ENCODE measurements around the gene H2AZ1.
A peak's percentile ranks its signal among the peaks of the same experiment; 100 is the strongest.
"Not testable (repeated sequence)": the region's sequence is repeated elsewhere in the genome, so short reads cannot be mapped to it uniquely, and the experiment has no call there.

Gene H2AZ1

DNA sequence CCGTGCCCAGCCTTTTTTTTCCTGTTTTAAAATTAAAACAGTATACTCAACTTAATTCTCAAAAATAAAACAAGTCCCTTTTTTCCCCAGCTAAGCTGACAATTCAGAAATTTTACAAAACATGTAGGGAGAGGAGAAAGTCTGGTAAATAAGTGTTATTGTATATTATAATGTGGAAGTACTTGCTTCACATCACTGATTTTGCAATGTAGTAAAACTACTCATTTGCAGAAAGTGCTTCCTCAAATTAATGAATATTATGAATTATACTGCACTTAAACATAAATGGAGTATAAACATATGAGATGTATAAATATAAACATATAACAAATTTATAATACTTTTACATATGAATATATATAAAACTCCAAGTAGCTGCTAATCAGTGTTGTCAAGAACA, 11.6 kb upstream of the H2AZ1 start:
- Histone ChIP-seq H3K23ac (ENCODE audit: low read depth, low read length, poor library complexity) (no peak overlapping the region), H3K4me3 (ENCODE audit: low read length in 2 of 2) (no peak overlapping the region), H3K4me1 (ENCODE audit: control insufficient read depth in 2 of 2, insufficient read depth in 1 of 2, low read depth in 1 of 2, low read length in 2 of 2) (no peaks in the 10 kb centered on the region), H2BK120ac (ENCODE audit: low read depth, low read length) (no peak overlapping the region), H2AFZ (ENCODE audit: low read length) (no peak overlapping the region), H3K27me3 (ENCODE audit: control insufficient read depth in 3 of 3, insufficient read depth in 3 of 3, low read depth in 1 of 3, low read length in 3 of 3) (no peaks in the 10 kb centered on the region), H3K4me2 (ENCODE audit: insufficient read depth, low read length, poor library complexity, severe bottlenecking) (no peak overlapping the region), H3K36me3 (replicated peaks in 1 of 2; ENCODE audit: control insufficient read depth in 2 of 2, insufficient read depth in 2 of 2, low read length in 2 of 2) (no peaks in the 10 kb centered on the region), H3K9me3 (replicated peaks in 1 of 2; ENCODE audit: control insufficient read depth in 2 of 2, insufficient read depth in 1 of 2, low read depth in 1 of 2, low read length in 2 of 2) (no peaks in the 10 kb centered on the region), H3K4ac (ENCODE audit: low read length) (no peak overlapping the region), H3K27ac (replicated peaks; ENCODE audit: low read length) (no peak overlapping the region), H4K8ac (ENCODE audit: low read depth, low read length) (no peak overlapping the region), H2BK12ac (ENCODE audit: low read length) (no peak overlapping the region), H2AK5ac (ENCODE audit: low read depth, low read length) (no peak overlapping the region), H3K14ac (ENCODE audit: low read length) (no peak overlapping the region), H3K9ac (ENCODE audit: low read depth, low read length, poor library complexity) (no peak overlapping the region), H4K91ac (ENCODE audit: low read depth, low read length, poor library complexity) (no peak overlapping the region), H2BK15ac (ENCODE audit: low read length) (no peak overlapping the region), H3K79me1 (ENCODE audit: low read depth, low read length) (no peaks in the 10 kb centered on the region), H3K18ac (ENCODE audit: low read length) (no peak overlapping the region), H2BK5ac (ENCODE audit: low read length) (no peak overlapping the region)
- no peak for DNase-seq (ENCODE audit: low spot score)
- WGBS, 2 donors (ENCODE audit: extremely low coverage in 2 of 2, insufficient read length in 2 of 2, insufficient replicate concordance in 1 of 2) = no CpG with 5 or more reads among the region's 1 CpG

DNA sequence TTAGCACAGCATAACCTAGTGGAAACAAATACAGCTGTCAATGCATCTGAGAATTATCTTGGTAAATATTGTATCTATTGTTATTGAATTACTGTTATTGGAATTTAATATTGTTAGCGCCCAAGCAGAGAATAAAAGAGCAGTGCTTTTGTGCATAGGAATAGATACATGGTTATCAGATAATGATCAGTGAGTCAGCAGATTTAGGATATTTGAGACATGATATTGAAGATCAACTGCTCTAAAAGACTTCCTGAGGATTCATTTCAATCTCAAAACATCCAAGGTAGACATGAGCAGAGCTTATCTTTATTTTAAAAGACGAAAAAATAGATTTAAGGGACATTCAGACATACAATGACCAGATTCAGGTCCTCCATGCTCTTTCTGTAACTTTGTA, 10.6 kb upstream of the H2AZ1 start:
- no CpG with 5 or more reads among the region's 2 CpGs for WGBS, 2 donors (ENCODE audit: extremely low coverage in 2 of 2, insufficient read length in 2 of 2, insufficient replicate concordance in 1 of 2)
- no peak overlapping the region for H2BK120ac ChIP-seq (ENCODE audit: low read depth, low read length)
- H3K27ac ChIP-seq (replicated peaks; ENCODE audit: low read length) = no peak overlapping the region
- H4K8ac ChIP-seq (ENCODE audit: low read depth, low read length) = no peak overlapping the region
- H2AFZ ChIP-seq (ENCODE audit: low read length) = no peak overlapping the region
- no peaks in the 10 kb centered on the region for H3K4me1 ChIP-seq (ENCODE audit: control insufficient read depth in 2 of 2, insufficient read depth in 1 of 2, low read depth in 1 of 2, low read length in 2 of 2)
- H2BK15ac ChIP-seq (ENCODE audit: low read length) = no peak overlapping the region
- H4K91ac ChIP-seq (ENCODE audit: low read depth, low read length, poor library complexity) = no peak overlapping the region
- no peak overlapping the region for H3K4me2 ChIP-seq (ENCODE audit: insufficient read depth, low read length, poor library complexity, severe bottlenecking)
- H3K4me3 ChIP-seq (ENCODE audit: low read length in 2 of 2) = no peak overlapping the region
- no peak overlapping the region for H3K23ac ChIP-seq (ENCODE audit: low read depth, low read length, poor library complexity)
- no peaks in the 10 kb centered on the region for H3K27me3 ChIP-seq (ENCODE audit: control insufficient read depth in 3 of 3, insufficient read depth in 3 of 3, low read depth in 1 of 3, low read length in 3 of 3)
- no peak overlapping the region for H2AK5ac ChIP-seq (ENCODE audit: low read depth, low read length)
- no peak overlapping the region for H3K9ac ChIP-seq (ENCODE audit: low read depth, low read length, poor library complexity)
- no peak overlapping the region for H3K14ac ChIP-seq (ENCODE audit: low read length)
- H3K36me3 ChIP-seq (replicated peaks in 1 of 2; ENCODE audit: control insufficient read depth in 2 of 2, insufficient read depth in 2 of 2, low read length in 2 of 2) = no peaks in the 10 kb centered on the region
- H3K18ac ChIP-seq (ENCODE audit: low read length) = no peak overlapping the region
- DNase-seq (ENCODE audit: low spot score) = no peak
- no peak overlapping the region for H2BK12ac ChIP-seq (ENCODE audit: low read length)
- no peak overlapping the region for H3K4ac ChIP-seq (ENCODE audit: low read length)
- H3K79me1 ChIP-seq (ENCODE audit: low read depth, low read length) = no peaks in the 10 kb centered on the region
- no peak overlapping the region for H2BK5ac ChIP-seq (ENCODE audit: low read length)
- H3K9me3 ChIP-seq (replicated peaks in 1 of 2; ENCODE audit: control insufficient read depth in 2 of 2, insufficient read depth in 1 of 2, low read depth in 1 of 2, low read length in 2 of 2) = no peaks in the 10 kb centered on the region

DNA sequence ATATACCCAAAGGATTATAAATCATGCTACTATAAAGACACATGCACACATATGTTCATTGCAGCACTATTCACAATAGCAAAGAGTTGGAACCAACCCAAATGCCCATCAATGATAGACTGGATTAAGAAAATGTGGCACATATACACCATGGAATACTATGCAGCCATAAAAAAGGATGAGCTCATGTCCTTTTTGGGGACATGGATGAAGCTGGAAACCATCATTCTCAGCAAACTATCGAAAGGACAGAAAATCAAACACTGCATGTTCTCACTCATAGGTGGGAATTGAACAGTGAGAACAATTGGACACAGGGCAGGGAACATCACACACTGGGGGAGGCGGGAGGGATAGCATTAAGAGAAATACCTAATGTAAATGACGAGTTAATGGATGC, 8.1 kb upstream of the H2AZ1 start:
- H2BK5ac ChIP-seq (ENCODE audit: low read length); H2AFZ ChIP-seq (ENCODE audit: low read length); H2BK12ac ChIP-seq (ENCODE audit: low read length); H3K23ac ChIP-seq (ENCODE audit: low read depth, low read length, poor library complexity); H3K4me3 ChIP-seq (ENCODE audit: low read length in 2 of 2); H2AK5ac ChIP-seq (ENCODE audit: low read depth, low read length); H4K8ac ChIP-seq (ENCODE audit: low read depth, low read length); H3K14ac ChIP-seq (ENCODE audit: low read length); H3K9me3 ChIP-seq (replicated peaks in 1 of 2; ENCODE audit: control insufficient read depth in 2 of 2, insufficient read depth in 1 of 2, low read depth in 1 of 2, low read length in 2 of 2); H2BK120ac ChIP-seq (ENCODE audit: low read depth, low read length); H3K79me1 ChIP-seq (ENCODE audit: low read depth, low read length); H3K36me3 ChIP-seq (replicated peaks in 1 of 2; ENCODE audit: control insufficient read depth in 2 of 2, insufficient read depth in 2 of 2, low read length in 2 of 2); H3K27ac ChIP-seq (replicated peaks; ENCODE audit: low read length); H3K4me1 ChIP-seq (ENCODE audit: control insufficient read depth in 2 of 2, insufficient read depth in 1 of 2, low read depth in 1 of 2, low read length in 2 of 2); H3K4me2 ChIP-seq (ENCODE audit: insufficient read depth, low read length, poor library complexity, severe bottlenecking); H3K4ac ChIP-seq (ENCODE audit: low read length); H3K18ac ChIP-seq (ENCODE audit: low read length); H2BK15ac ChIP-seq (ENCODE audit: low read length); H4K91ac ChIP-seq (ENCODE audit: low read depth, low read length, poor library complexity); H3K27me3 ChIP-seq (ENCODE audit: control insufficient read depth in 3 of 3, insufficient read depth in 3 of 3, low read depth in 1 of 3, low read length in 3 of 3); H3K9ac ChIP-seq (ENCODE audit: low read depth, low read length, poor library complexity); DNase-seq (ENCODE audit: low spot score): not testable (repeated sequence)
- no CpG with 5 or more reads among the region's 3 CpGs for WGBS, 2 donors (ENCODE audit: extremely low coverage in 2 of 2, insufficient read length in 2 of 2, insufficient replicate concordance in 1 of 2)

DNA sequence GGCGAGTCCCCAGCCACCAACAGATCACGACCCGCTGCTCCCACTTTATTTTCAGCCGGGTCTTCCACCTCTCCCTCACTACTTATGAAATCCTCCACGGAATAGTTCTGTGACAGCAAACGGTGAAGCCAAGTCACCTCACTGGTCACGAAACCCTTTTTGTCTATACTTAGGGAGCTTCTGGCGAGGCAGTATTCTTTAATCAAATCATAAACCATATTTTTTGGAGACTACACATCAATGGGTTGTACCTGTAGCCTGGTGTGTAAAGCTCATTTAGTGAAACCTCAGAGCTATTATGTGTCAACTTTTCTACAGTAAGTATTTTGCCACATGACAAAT, 809 bp upstream of the H2AZ1 start:
- Histone ChIP-seq H2AK5ac (ENCODE audit: low read depth, low read length) (no peak overlapping the region), H2BK12ac (ENCODE audit: low read length) (no peak overlapping the region), H3K27ac (replicated peaks; ENCODE audit: low read length) (peak overlapping the region; percentile 79), H2BK15ac (ENCODE audit: low read length) (no peak overlapping the region), H3K27me3 (ENCODE audit: control insufficient read depth in 3 of 3, insufficient read depth in 3 of 3, low read depth in 1 of 3, low read length in 3 of 3) (no peaks in the 10 kb centered on the region), H3K79me1 (ENCODE audit: low read depth, low read length) (no peaks in the 10 kb centered on the region), H2AFZ (ENCODE audit: low read length) (peak overlapping the region; percentile 99), H3K14ac (ENCODE audit: low read length) (no peak overlapping the region), H3K4me2 (ENCODE audit: insufficient read depth, low read length, poor library complexity, severe bottlenecking) (peak overlapping the region; percentile 90), H2BK5ac (ENCODE audit: low read length) (peak overlapping the region; percentile 48), H4K91ac (ENCODE audit: low read depth, low read length, poor library complexity) (no peak overlapping the region), H3K9ac (ENCODE audit: low read depth, low read length, poor library complexity) (peak overlapping the region; percentile 85), H3K4me1 (ENCODE audit: control insufficient read depth in 2 of 2, insufficient read depth in 1 of 2, low read depth in 1 of 2, low read length in 2 of 2) (peaks cover 2 to 15% of the 10 kb centered on the region in 2 donors), H3K9me3 (replicated peaks in 1 of 2; ENCODE audit: control insufficient read depth in 2 of 2, insufficient read depth in 1 of 2, low read depth in 1 of 2, low read length in 2 of 2) (no peaks in the 10 kb centered on the region), H3K36me3 (replicated peaks in 1 of 2; ENCODE audit: control insufficient read depth in 2 of 2, insufficient read depth in 2 of 2, low read length in 2 of 2) (peaks cover 6 to 24% of the 10 kb centered on the region in 2 donors), H3K4ac (ENCODE audit: low read length) (no peak overlapping the region), H3K4me3 (ENCODE audit: low read length in 2 of 2) (peak overlapping the region; percentile 72 to 84), H3K23ac (ENCODE audit: low read depth, low read length, poor library complexity) (peak overlapping the region; percentile 97), H3K18ac (ENCODE audit: low read length) (peak overlapping the region; percentile 99), H2BK120ac (ENCODE audit: low read depth, low read length) (no peak overlapping the region), H4K8ac (ENCODE audit: low read depth, low read length) (no peak overlapping the region)
- no peak for DNase-seq (ENCODE audit: low spot score)
- no CpG with 5 or more reads among the region's 8 CpGs for WGBS, 2 donors (ENCODE audit: extremely low coverage in 2 of 2, insufficient read length in 2 of 2, insufficient replicate concordance in 1 of 2)

All from neuronal stem cell (in vitro differentiated cells).